CD4-positive, alpha-beta T cell treated with Interleukin-15 for 1 hour (primary cell): ENCODE data around the gene THUMPD1.

Experiments
- DNase-seq: peaks from one replicate; pipeline ENCODE4 v3.0.0-alpha.2; 2020

Gene THUMPD1

GRCh38 chr16:20689668-20690067 is 52.0 kb downstream of the THUMPD1 start:
- DNase-seq, result no peak

- no peak for DNase-seq
These were observed 57.8 kb downstream of the THUMPD1 start for GRCh38 chr16:20683812-20684211.
